Measurements from ENCODE around the gene DHX35.

The DHX35 gene

GRCh38 chr20:39032997-39033396 lies 70.9 kb downstream of the DHX35 start:
- DNase-seq = no peak

GRCh38 chr20:39036011-39036410 lies 73.9 kb downstream of the DHX35 start:
- DNase-seq = no peak

- DNase-seq = no peak
Observed at GRCh38 chr20:39036851-39037250, 74.7 kb downstream of the DHX35 start.

- DNase-seq = no peak
Observed at GRCh38 chr20:39038047-39038446, 75.9 kb downstream of the DHX35 start.

- no peak for DNase-seq
Observed at GRCh38 chr20:39038495-39038894, 76.4 kb downstream of the DHX35 start.

GRCh38 chr20:39039261-39039660 lies 77.1 kb downstream of the DHX35 start:
- no peak for DNase-seq

- DNase-seq = no peak
Observed at GRCh38 chr20:39040116-39040515, 78.0 kb downstream of the DHX35 start.

GRCh38 chr20:39041067-39041466 lies 78.9 kb downstream of the DHX35 start:
- DNase-seq = no peak

GRCh38 chr20:39042279-39043150 lies 80.4 kb downstream of the DHX35 start:
- DNase-seq = no peak

GRCh38 chr20:39044501-39044900 lies 82.4 kb downstream of the DHX35 start:
- no peak for DNase-seq

- no peak for DNase-seq
Observed at GRCh38 chr20:39045676-39046075, 83.5 kb downstream of the DHX35 start.

- no peak for DNase-seq
Observed at GRCh38 chr20:39047417-39047985, 85.4 kb downstream of the DHX35 start.

- peak; percentile 55 for DNase-seq
Observed at GRCh38 chr20:39048000-39048696, 86.0 kb downstream of the DHX35 start.

GRCh38 chr20:39049148-39049547 lies 87.0 kb downstream of the DHX35 start:
- no peak for DNase-seq

- peak; percentile 63 for DNase-seq
Observed at GRCh38 chr20:39049684-39050554, 87.8 kb downstream of the DHX35 start.

GRCh38 chr20:39050555-39050902 lies 88.4 kb downstream of the DHX35 start:
- no peak for DNase-seq

GRCh38 chr20:39052676-39053075 lies 90.5 kb downstream of the DHX35 start:
- no peak for DNase-seq

- no peak for DNase-seq
Observed at GRCh38 chr20:39057143-39057542, 95.0 kb downstream of the DHX35 start.

GRCh38 chr20:39057911-39058310 lies 95.8 kb downstream of the DHX35 start:
- no peak for DNase-seq

GRCh38 chr20:39059036-39059435 lies 96.9 kb downstream of the DHX35 start:
- DNase-seq = no peak

GRCh38 chr20:39066471-39067242 lies 104.5 kb downstream of the DHX35 start:
- no peak for DNase-seq
